SK-N-SH (cell line): ENCODE measurements around the gene LACTB. TPM values are rescaled to one million over a fixed set of nuclear protein-coding genes. Genes with fewer than 3 reads are reported as not detected.
A peak's percentile ranks its signal among the peaks of the same experiment; 100 is the strongest.
"Not testable (repeated sequence)": the region's sequence is repeated elsewhere in the genome, so short reads cannot be mapped to it uniquely, and the experiment has no call there.

Experiments used
- CTCF ChIA-PET: fragments of 300-600, 350-600 bp; formaldehyde crosslinking; extraction: SDS; loops from one replicate; lab custom pipeline; 2021; lab: Yijun Ruan, JAX
- POLR2A ChIA-PET: fragments of 350-600 bp; sonication (Branson Sonifier 250); formaldehyde crosslinking; extraction: SDS; loops from one replicate; lab custom pipeline; 2020; ENCODE audit warnings: antibody characterized with exemption, inconsistent platforms; lab: Yijun Ruan, JAX
- DNase-seq: peaks from one replicate; pipeline ENCODE4 v3.0.0; 2012
- H2AFZ ChIP-seq: fragments of 200-600 bp; sonication (generic); 2 replicates; pipeline ENCODE4 v1.8.1; 2016; ENCODE audit warnings: antibody characterized with exemption, mild to moderate bottlenecking, low read depth
- H3F3A ChIP-seq: fragments of 200-600 bp; sonication (generic); replicated peaks from 2 replicates; pipeline ENCODE3; 2016; ENCODE audit warnings: antibody characterized with exemption, mild to moderate bottlenecking; ENCODE audit not compliant: insufficient read depth
- H3K27ac ChIP-seq, 2 experiments: fragments of 200-500 bp in 1 of 2; fragments of 200-600 bp in 1 of 2; sonication (Bioruptor generic) in 1 of 2; sonication (generic), shearing (Covaris generic) in 1 of 2; 2 replicates each; pipeline versions ENCODE4 v1.5.1 to v1.6.1; 2014 to 2016; ENCODE audit warnings: low read depth in 2 of 2, inconsistent platforms in 1 of 2, low read length in 1 of 2, mild to moderate bottlenecking in 1 of 2, mixed read lengths in 1 of 2
- H3K27me3 ChIP-seq: fragments of 200-600 bp; sonication (generic), shearing (Covaris generic); 2 replicates; pipeline ENCODE4 v1.6.1; 2016; ENCODE audit warnings: mixed run types; ENCODE audit not compliant: insufficient read depth
- H3K36me3 ChIP-seq, 2 experiments: fragments of 200-500 bp in 1 of 2; fragments of 200-600 bp in 1 of 2; sonication (Bioruptor generic) in 1 of 2; sonication (generic) in 1 of 2; replicated peaks in 1 of 2; 2 replicates each; pipeline versions ENCODE3 to v1.5.1; 2014 to 2016; ENCODE audit warnings: low read length in 1 of 2, mild to moderate bottlenecking in 1 of 2; ENCODE audit not compliant: insufficient read depth in 2 of 2, control insufficient read depth in 1 of 2
- H3K4me1 ChIP-seq, 2 experiments: fragments of 200-500 bp in 1 of 2; fragments of 200-600 bp in 1 of 2; sonication (Bioruptor generic) in 1 of 2; sonication (generic), shearing (Covaris generic) in 1 of 2; 2 replicates each; pipeline versions ENCODE4 v1.5.1 to v1.6.1; 2014 to 2016; ENCODE audit warnings: low read depth in 1 of 2, low read length in 1 of 2, mixed run types in 1 of 2; ENCODE audit not compliant: insufficient read depth in 2 of 2, control insufficient read depth in 1 of 2
- H3K4me2 ChIP-seq: fragments of 200-600 bp; sonication (generic), shearing (Covaris generic); 2 replicates; pipeline ENCODE4 v1.6.1; 2017; ENCODE audit warnings: mixed run types
- H3K4me3 ChIP-seq, 2 experiments: fragments of 200-500 bp in 1 of 2; fragments of 200-600 bp in 1 of 2; sonication (Bioruptor generic) in 1 of 2; sonication (generic), shearing (Covaris generic) in 1 of 2; 2 replicates each; pipeline versions ENCODE4 v1.5.1 to v1.8.1; 2014 to 2016; ENCODE audit warnings: low read depth in 2 of 2, inconsistent platforms in 1 of 2, low read length in 1 of 2, mild to moderate bottlenecking in 1 of 2, mixed read lengths in 1 of 2, moderate library complexity in 1 of 2
- H3K79me2 ChIP-seq: fragments of 200-600 bp; sonication (generic); 2 replicates; pipeline ENCODE4 v1.8.1; 2017; ENCODE audit warnings: mild to moderate bottlenecking; ENCODE audit not compliant: insufficient read depth
- H3K9ac ChIP-seq: fragments of 200-600 bp; sonication (generic); 2 replicates; pipeline ENCODE4 v1.6.1; 2017; ENCODE audit warnings: mixed run types
- H3K9me2 ChIP-seq: fragments of 200-600 bp; sonication (generic); 2 replicates; pipeline ENCODE4 v1.6.1; 2017; ENCODE audit warnings: mixed run types
- H3K9me3 ChIP-seq: fragments of 200-600 bp; sonication (generic); 2 replicates; pipeline ENCODE4 v1.6.1; 2017; ENCODE audit warnings: mixed run types, mild to moderate bottlenecking, moderate library complexity
- H4K20me1 ChIP-seq: fragments of 200-600 bp; sonication (generic); 2 replicates; pipeline ENCODE4 v1.6.1; 2017; ENCODE audit warnings: mild to moderate bottlenecking, mixed run types; ENCODE audit not compliant: insufficient read depth
- FOXJ3 ChIP-seq: sonication (generic); formaldehyde crosslinking; IDR thresholded peaks from 2 replicates; pipeline ENCODE4 v1.5.1; 2020; ENCODE audit warnings: mild to moderate bottlenecking, missing genetic modification reagents
- MXI1 ChIP-seq: IDR thresholded peaks from 2 replicates; pipeline ENCODE4 v1.6.1; 2012; ENCODE audit warnings: mild to moderate bottlenecking, low read depth, low read length, improper control_type of control experiment
- NRF1 ChIP-seq: IDR thresholded peaks from 2 replicates; pipeline ENCODE4 v1.6.1; 2012; ENCODE audit warnings: low read depth, mild to moderate bottlenecking, low read length
- RFX5 ChIP-seq: IDR thresholded peaks from 2 replicates; pipeline ENCODE4 v1.6.1; 2012; ENCODE audit warnings: mild to moderate bottlenecking, improper control_type of control experiment, low read length
- SMC3 ChIP-seq: IDR thresholded peaks from 2 replicates; pipeline ENCODE4 v1.6.1; 2012; ENCODE audit warnings: low read depth, low read length, improper control_type of control experiment
- WGBS: methylation state at CpG from one replicate; pipeline ENCODE4 v1.1.6; 2017; ENCODE audit warnings: low lambda C conversion rate; 5-methylcytosine and 5-hydroxymethylcytosine counted together
- polyA plus RNA-seq, 3 experiments: library from polyadenylated mRNA; depleted of rRNA; stranded (reverse); fragments of >200 nt; gene quantifications; 2 replicates each; pipeline ENCODE4 v1.2.3, GENCODE V29; 2012
- TF ChIP-seq, protein P1 (sequence below): IDR thresholded peaks from 2 replicates; pipeline ENCODE4 v1.4.0; 2012; ENCODE audit warnings: low read depth
- TF ChIP-seq, protein P2 (sequence below): fragments of 200-600 bp; sonication (generic); IDR thresholded peaks from 2 replicates; pipeline ENCODE4 v1.6.1; 2017; ENCODE audit warnings: antibody characterized with exemption, mild to moderate bottlenecking, moderate library complexity
- TF ChIP-seq, protein P3 (sequence below): IDR thresholded peaks from 2 replicates; pipeline ENCODE4 v1.4.0; 2012; ENCODE audit warnings: low read depth, borderline replicate concordance
- TF ChIP-seq, protein P4 (sequence below): fragments of 150-350 bp; IDR thresholded peaks from 2 replicates; pipeline ENCODE4 v1.6.1; 2017; ENCODE audit warnings: antibody characterized with exemption, low read length, low read depth, borderline replicate concordance

Gene LACTB
- polyA plus RNA-seq, 1 of the 3 experiments (the other 2 are of a cell fraction) = 23.3 TPM

DNA sequence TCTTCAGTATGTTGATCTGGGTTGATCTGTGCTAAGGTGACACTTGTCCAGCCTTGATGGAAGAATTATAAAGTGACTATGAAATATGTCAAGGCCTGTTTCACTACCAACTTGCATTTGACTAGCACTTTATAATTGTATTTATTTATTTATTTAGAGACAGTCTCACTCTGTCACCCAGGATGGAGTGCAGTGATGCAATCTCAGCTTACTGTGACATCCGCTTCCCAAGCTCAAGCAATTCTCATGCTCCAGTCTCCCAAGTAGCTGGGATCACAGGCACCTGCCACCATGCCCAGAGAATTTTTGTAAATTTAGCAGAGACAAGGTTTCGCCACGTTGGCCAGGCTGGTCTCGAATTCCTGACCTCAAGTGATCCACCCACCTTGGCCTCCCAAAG, 25.5 kb upstream of the LACTB start:
- Histone ChIP-seq H3K4me3 (no peak overlapping the region), H3K9me3 (no peaks in the 10 kb centered on the region), H3K36me3 (no peaks in the 10 kb centered on the region)
- no peak for DNase-seq
- POLR2A ChIA-PET = no interaction called here
- TF ChIP-seq, protein P1, sequence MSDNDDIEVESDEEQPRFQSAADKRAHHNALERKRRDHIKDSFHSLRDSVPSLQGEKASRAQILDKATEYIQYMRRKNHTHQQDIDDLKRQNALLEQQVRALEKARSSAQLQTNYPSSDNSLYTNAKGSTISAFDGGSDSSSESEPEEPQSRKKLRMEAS = no peak
- TF ChIP-seq, protein P2, sequence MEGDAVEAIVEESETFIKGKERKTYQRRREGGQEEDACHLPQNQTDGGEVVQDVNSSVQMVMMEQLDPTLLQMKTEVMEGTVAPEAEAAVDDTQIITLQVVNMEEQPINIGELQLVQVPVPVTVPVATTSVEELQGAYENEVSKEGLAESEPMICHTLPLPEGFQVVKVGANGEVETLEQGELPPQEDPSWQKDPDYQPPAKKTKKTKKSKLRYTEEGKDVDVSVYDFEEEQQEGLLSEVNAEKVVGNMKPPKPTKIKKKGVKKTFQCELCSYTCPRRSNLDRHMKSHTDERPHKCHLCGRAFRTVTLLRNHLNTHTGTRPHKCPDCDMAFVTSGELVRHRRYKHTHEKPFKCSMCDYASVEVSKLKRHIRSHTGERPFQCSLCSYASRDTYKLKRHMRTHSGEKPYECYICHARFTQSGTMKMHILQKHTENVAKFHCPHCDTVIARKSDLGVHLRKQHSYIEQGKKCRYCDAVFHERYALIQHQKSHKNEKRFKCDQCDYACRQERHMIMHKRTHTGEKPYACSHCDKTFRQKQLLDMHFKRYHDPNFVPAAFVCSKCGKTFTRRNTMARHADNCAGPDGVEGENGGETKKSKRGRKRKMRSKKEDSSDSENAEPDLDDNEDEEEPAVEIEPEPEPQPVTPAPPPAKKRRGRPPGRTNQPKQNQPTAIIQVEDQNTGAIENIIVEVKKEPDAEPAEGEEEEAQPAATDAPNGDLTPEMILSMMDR = no peak
- TF ChIP-seq MXI1 (no peak), SMC3 (no peak), RFX5 (no peak), NRF1 (no peak), FOXJ3 (CRISPR knock-in tag) (no peak)
- TF ChIP-seq, protein P3, sequence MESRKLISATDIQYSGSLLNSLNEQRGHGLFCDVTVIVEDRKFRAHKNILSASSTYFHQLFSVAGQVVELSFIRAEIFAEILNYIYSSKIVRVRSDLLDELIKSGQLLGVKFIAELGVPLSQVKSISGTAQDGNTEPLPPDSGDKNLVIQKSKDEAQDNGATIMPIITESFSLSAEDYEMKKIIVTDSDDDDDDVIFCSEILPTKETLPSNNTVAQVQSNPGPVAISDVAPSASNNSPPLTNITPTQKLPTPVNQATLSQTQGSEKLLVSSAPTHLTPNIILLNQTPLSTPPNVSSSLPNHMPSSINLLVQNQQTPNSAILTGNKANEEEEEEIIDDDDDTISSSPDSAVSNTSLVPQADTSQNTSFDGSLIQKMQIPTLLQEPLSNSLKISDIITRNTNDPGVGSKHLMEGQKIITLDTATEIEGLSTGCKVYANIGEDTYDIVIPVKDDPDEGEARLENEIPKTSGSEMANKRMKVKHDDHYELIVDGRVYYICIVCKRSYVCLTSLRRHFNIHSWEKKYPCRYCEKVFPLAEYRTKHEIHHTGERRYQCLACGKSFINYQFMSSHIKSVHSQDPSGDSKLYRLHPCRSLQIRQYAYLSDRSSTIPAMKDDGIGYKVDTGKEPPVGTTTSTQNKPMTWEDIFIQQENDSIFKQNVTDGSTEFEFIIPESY = no peak
- TF ChIP-seq, protein P4, sequence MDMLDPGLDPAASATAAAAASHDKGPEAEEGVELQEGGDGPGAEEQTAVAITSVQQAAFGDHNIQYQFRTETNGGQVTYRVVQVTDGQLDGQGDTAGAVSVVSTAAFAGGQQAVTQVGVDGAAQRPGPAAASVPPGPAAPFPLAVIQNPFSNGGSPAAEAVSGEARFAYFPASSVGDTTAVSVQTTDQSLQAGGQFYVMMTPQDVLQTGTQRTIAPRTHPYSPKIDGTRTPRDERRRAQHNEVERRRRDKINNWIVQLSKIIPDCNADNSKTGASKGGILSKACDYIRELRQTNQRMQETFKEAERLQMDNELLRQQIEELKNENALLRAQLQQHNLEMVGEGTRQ = no peak
- TF ChIP-seq, all 33 proteins: peak for 0
- Histone ChIP-seq H2AFZ (no peak overlapping the region), H3K4me2 (no peak overlapping the region), H4K20me1 (no peaks in the 10 kb centered on the region), H3K4me1 (peaks cover under 1 to 8% of the 10 kb centered on the region in 2 experiments; a peak in 3 of 4 replicates), H3F3A (peaks cover 42% of the 10 kb centered on the region), H3K27ac (peak overlapping the region in 1 of 2 experiments; percentile 83; a peak in 2 of 4 replicates), H3K9me2 (no peaks in the 10 kb centered on the region), H3K27me3 (no peaks in the 10 kb centered on the region), H3K79me2 (no peaks in the 10 kb centered on the region), H3K9ac (no peak overlapping the region)
- 96% methylated on average over 4 of the region's 4 CpGs for WGBS
- CTCF ChIA-PET = interaction anchor here (13.4 kb wide), 1 partner anchor 51 kb away, joined by 315 read pairs; the partner anchor contains the start of gene TPM1

DNA sequence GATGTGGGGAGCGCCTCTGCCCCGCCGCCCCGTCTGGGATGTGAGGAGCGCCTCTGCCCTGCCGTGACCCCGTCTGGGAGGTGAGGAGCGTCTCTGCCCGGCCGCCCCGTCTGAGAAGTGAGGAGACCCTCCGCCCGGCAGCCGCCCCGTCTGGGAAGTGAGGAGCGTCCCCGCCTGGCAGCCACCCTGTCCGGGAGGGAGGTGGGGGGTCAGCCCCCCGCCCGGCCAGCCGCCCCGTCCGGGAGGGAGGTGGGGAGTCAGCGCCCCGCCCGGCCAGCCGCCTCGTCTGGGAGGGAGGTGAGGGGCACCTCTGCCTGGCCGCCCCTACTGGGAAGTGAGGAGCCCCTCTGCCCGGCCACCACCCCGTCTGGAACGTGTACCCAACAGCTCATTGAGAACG, 22.8 kb upstream of the LACTB start:
- H3K36me3 ChIP-seq, H3K4me1 ChIP-seq, H3K4me2 ChIP-seq, DNase-seq, H2AFZ ChIP-seq, H3K9me3 ChIP-seq, POLR2A ChIA-PET, H3K9ac ChIP-seq, H4K20me1 ChIP-seq, H3K79me2 ChIP-seq, H3K4me3 ChIP-seq, H3K27ac ChIP-seq, H3K9me2 ChIP-seq, H3K27me3 ChIP-seq: not testable (repeated sequence)
- CTCF ChIA-PET = interaction anchor here (1.4 kb wide), 1 partner anchor 50 kb away, joined by 3 read pairs; no protein-coding TSS in a partner anchor
- 98% methylated on average over 5 of the region's 33 CpGs for WGBS
- H3F3A ChIP-seq = peaks cover 35% of the 10 kb centered on the region

DNA sequence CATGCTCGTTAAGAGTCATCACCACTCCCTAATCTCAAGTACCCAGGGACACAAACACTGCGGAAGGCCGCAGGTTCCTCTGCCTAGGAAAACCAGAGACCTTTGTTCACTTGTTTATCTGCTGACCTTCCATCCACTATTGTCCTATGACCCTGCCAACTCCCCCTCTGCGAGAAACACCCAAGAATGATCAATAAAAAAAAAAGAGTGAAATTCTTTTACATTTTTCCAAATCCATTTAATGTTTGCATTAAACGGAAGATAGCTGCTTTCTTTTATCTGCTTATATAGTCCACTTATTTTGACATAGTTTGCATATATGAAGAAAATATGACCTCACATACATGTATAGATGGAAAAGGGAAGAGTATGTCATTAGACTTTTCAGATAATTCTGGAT, 22.1 kb upstream of the LACTB start:
- CTCF ChIA-PET = interaction anchor here (0.7 to 1.4 kb wide), 3 partner anchors 12 to 66 kb away, joined by 3 to 7 read pairs (median 4); no protein-coding TSS in a partner anchor
- H3K9me2 ChIP-seq, POLR2A ChIA-PET: not testable (repeated sequence)

More for the DNA sequence above, 22.1 kb upstream of the LACTB start:
- not testable (repeated sequence) for H3K9ac ChIP-seq, H3K27ac ChIP-seq, H3K4me1 ChIP-seq, H3K4me3 ChIP-seq, H3K79me2 ChIP-seq, H3K4me2 ChIP-seq, H2AFZ ChIP-seq, H3K27me3 ChIP-seq, DNase-seq, H3K9me3 ChIP-seq, H4K20me1 ChIP-seq, H3K36me3 ChIP-seq
- 90% methylated on average over 4 of the region's 5 CpGs for WGBS
- H3F3A ChIP-seq = peaks cover 28% of the 10 kb centered on the region
